ENCODE results near the gene RNF2.
A peak's percentile ranks its signal among the peaks of the same experiment; 100 is the strongest.
"Not testable (repeated sequence)": the region's sequence is repeated elsewhere in the genome, so short reads cannot be mapped to it uniquely, and the experiment has no call there.

Gene RNF2

GRCh38 chr1:185062710-185063370, 17.5 kb downstream of the RNF2 start:
- no peak for DNase-seq
- TF ChIP-seq GATA1 (IDR thresholded peaks at IDR 0.05; ENCODE audit: low read depth, low read length): no peak
- TF ChIP-seq POLR2A (IDR thresholded peaks at IDR 0.05; ENCODE audit: low read length): no peak

GRCh38 chr1:185063719-185064118, 18.4 kb downstream of the RNF2 start:
- TF ChIP-seq POLR2A (IDR thresholded peaks at IDR 0.05; ENCODE audit: low read length) (no peak), GATA1 (IDR thresholded peaks at IDR 0.05; ENCODE audit: low read depth, low read length) (no peak)
- no peak for DNase-seq

- DNase-seq: not testable (repeated sequence)
These were observed 19.6 kb downstream of the RNF2 start for GRCh38 chr1:185065006-185065405.

DNA sequence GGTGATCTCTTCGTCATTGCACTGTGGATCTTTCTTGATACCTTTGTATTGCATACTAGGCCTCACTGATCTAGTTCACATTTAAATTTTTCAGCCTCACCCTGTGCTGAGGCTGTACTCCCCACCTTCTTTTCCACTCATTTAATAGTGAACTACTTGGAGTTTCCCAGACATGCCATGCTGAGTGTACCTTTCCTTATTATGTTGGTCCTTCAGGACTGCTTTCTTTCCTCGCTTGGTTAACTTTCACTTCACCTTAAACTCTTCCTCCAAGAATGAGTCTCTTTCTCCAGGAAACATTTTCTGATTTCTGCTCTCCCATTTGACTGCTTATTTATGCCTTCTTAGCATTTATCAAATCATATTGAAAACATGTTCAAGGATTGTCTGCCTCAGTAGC, 20.8 kb downstream of the RNF2 start:
- TF ChIP-seq POLR2A (IDR thresholded peaks at IDR 0.05; ENCODE audit: low read length) (no peak), GATA1 (IDR thresholded peaks at IDR 0.05; ENCODE audit: low read depth, low read length) (no peak)
- DNase-seq: no peak

GRCh38 chr1:185068341-185068740, 23.0 kb downstream of the RNF2 start:
- TF ChIP-seq POLR2A (IDR thresholded peaks at IDR 0.05; ENCODE audit: low read length): no peak
- no peak for TF ChIP-seq GATA1 (IDR thresholded peaks at IDR 0.05; ENCODE audit: low read depth, low read length)
- DNase-seq: peak in 1 of 2 experiments; percentile 28

GRCh38 chr1:185069202-185069772, 23.9 kb downstream of the RNF2 start:
- peak; percentile 19 to 25 for DNase-seq
- TF ChIP-seq POLR2A (IDR thresholded peaks at IDR 0.05; ENCODE audit: low read length) (no peak), GATA1 (IDR thresholded peaks at IDR 0.05; ENCODE audit: low read depth, low read length) (no peak)

- DNase-seq: no peak
These were observed 24.7 kb downstream of the RNF2 start for GRCh38 chr1:185070051-185070450.

GRCh38 chr1:185073725-185074124, 28.4 kb downstream of the RNF2 start:
- TF ChIP-seq POLR2A (IDR thresholded peaks at IDR 0.05; ENCODE audit: low read length): no peak
- TF ChIP-seq GATA1 (IDR thresholded peaks at IDR 0.05; ENCODE audit: low read depth, low read length): no peak
- DNase-seq: no peak

More at GRCh38 chr1:185070051-185070450, 24.7 kb downstream of the RNF2 start:
- no peak for TF ChIP-seq POLR2A (IDR thresholded peaks at IDR 0.05; ENCODE audit: low read length)
- TF ChIP-seq GATA1 (IDR thresholded peaks at IDR 0.05; ENCODE audit: low read depth, low read length): no peak

- TF ChIP-seq POLR2A (IDR thresholded peaks at IDR 0.05; ENCODE audit: low read length) (no peak), GATA1 (IDR thresholded peaks at IDR 0.05; ENCODE audit: low read depth, low read length) (no peak)
- no peak for DNase-seq
These were observed 28.9 kb downstream of the RNF2 start for GRCh38 chr1:185074307-185074706.

GRCh38 chr1:185075476-185075875, 30.1 kb downstream of the RNF2 start:
- TF ChIP-seq GATA1 (IDR thresholded peaks at IDR 0.05; ENCODE audit: low read depth, low read length) (no peak), POLR2A (IDR thresholded peaks at IDR 0.05; ENCODE audit: low read length) (no peak)
- no peak for DNase-seq

- TF ChIP-seq POLR2A (IDR thresholded peaks at IDR 0.05; ENCODE audit: low read length) (no peak), GATA1 (IDR thresholded peaks at IDR 0.05; ENCODE audit: low read depth, low read length) (no peak)
- no peak for DNase-seq
These were observed 32.0 kb downstream of the RNF2 start for GRCh38 chr1:185077374-185077773.

- TF ChIP-seq POLR2A (IDR thresholded peaks at IDR 0.05; ENCODE audit: low read length) (no peak), GATA1 (IDR thresholded peaks at IDR 0.05; ENCODE audit: low read depth, low read length) (no peak)
- peak; percentile 53 to 88 for DNase-seq
These were observed 35.1 kb downstream of the RNF2 start for GRCh38 chr1:185080422-185080821.

DNA sequence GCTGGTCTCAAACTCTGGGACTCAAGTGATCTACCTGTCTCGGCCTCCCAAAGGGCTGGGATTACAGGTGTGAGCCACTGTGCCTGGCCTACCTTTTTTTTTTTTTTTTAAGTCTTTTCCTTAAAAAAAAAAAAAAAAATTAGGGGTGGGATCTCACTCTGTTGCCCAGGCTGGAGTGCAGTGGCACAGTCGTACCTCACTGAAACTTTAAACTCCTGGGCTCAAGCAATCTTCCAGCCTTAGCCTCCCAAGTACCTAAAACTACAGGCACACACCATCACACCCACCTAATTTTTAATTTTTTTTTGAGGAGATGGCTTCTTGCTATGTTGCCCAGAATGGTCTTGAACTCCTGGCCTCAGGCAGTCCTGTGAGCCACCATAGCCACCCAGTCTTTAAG, 38.5 kb downstream of the RNF2 start:
- TF ChIP-seq POLR2A (IDR thresholded peaks at IDR 0.05; ENCODE audit: low read length) (no peak), GATA1 (IDR thresholded peaks at IDR 0.05; ENCODE audit: low read depth, low read length) (no peak)

DNA sequence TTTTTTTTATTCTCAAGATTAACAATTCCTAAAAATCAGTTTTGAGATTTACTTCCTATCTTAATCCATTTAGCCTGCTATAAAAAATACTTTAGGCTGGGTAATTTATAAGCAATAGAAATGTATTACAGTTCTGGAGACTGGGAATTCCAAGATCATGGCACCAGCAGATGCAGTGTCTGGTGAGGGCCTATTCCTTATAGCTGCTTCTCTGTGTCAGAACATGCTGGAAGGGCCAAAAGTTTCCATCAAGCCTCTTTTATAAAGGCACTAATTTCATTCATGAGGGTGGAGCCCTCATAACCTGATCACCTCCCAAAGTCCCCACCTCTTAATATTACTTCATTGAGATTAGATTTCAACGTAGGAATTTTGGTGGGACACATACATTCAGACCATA, 41.7 kb downstream of the RNF2 start:
- DNase-seq: no peak
- TF ChIP-seq GATA1 (IDR thresholded peaks at IDR 0.05; ENCODE audit: low read depth, low read length): no peak
- no peak for TF ChIP-seq POLR2A (IDR thresholded peaks at IDR 0.05; ENCODE audit: low read length)

More for the DNA sequence above, 38.5 kb downstream of the RNF2 start:
- DNase-seq: no peak

- DNase-seq: peak; percentile 71 to 87
- TF ChIP-seq GATA1 (IDR thresholded peaks at IDR 0.05; ENCODE audit: low read depth, low read length) (no peak), POLR2A (IDR thresholded peaks at IDR 0.05; ENCODE audit: low read length) (no peak)
These were observed 42.4 kb downstream of the RNF2 start for GRCh38 chr1:185087746-185088145.

All from erythroblast (primary cell).